HG02759 (cell line): Measurements from ENCODE around the gene SMLR1.

ENCODE experiments used
- ATAC-seq: cut with Tn5 transposase; IDR thresholded peaks from one replicate; pipeline ENCODE4 v1.9.1; 2021; ENCODE audit warnings: mild to moderate bottlenecking, moderate library complexity; ENCODE audit not compliant: unreplicated experiment

SMLR1 gene

GRCh38 chr6:130824978-130825694 lies 2.1 kb upstream of the SMLR1 start:
- ATAC-seq = no peak

- no peak for ATAC-seq
Measured at GRCh38 chr6:130825772-130826441, 1.3 kb upstream of the SMLR1 start.

DNA sequence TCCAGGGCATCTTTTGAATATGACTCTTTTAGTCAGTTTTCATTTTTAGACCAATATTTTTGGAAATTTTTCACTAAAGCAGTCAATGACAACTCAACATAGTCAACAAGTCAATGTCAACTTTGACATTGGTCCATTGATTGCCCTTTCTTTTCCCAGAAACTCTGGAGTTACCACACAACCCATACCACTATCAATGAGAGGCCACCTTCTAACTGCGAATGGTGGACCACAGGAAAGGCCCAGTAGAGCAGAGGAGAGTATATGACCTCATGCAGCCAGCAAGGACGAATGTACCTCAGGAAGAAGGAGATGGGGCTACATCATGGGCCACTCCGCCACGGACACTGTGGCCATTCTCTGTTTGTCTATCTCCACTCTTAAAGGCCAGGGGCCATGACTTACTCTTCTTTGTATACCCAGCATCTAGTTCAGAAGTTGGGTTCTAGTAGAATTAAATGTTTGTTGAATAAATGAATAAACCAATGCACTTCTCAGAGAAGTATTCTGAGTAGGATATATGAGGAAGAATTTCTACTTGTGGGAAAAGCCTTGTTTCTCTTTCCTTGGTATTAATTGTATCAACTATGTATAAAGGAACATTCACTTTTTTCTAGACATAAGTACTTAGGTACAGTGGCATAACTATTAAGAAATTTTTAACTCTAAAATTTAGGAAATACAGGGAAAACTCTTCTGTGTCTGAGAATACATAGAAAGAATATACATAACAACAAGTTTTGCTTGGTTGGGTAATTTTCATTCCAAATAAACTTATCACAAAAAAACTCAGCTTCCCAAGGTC lies 562 bp upstream of the SMLR1 start:
- no peak for ATAC-seq

DNA sequence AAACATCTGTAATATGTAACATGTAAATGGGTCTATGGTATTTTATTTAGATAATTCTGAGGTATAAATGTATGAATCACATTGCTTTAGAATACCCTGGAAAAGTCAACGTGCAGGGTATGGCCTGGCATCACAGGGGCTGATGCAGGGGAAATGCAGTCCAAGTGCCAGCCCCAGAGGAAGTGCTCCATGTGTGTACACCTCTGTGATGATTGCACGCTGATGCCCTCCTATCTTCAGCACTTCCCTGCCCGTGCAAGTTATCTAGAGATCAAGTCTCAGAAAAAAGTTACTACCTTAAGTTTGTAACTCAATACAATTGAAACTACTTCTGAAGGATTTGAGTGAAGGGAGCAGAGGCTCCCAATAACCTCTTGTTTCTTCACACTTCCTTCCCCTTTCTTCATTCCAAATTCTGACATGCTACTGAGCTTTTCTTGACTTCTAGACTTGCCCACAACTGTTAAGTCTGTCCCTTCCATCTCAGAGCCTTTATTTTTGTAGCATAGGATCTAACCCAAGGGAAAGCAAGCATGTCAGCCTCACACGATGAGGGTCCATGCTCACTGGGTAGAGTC lies 2.2 kb downstream of the SMLR1 start:
- no peak for ATAC-seq

DNA sequence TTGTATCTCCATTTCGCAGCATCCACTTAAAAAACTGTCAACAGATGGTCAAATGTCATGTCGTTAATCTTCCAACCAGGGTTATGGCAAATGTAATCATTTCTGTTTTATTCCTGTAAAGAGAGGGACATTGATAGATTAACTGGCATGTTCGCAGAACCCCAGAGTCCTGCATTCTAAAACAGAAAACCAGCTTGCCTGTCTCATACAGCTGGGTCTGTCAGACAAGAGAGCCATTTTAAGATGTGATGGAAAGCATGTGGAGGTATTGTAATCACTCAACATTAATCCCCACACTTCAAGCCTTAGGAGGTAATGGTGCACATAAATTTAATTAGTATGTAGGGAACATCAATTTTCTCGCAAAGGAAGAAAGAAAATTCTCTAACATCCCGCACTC lies 4.4 kb downstream of the SMLR1 start:
- ATAC-seq = no peak

DNA sequence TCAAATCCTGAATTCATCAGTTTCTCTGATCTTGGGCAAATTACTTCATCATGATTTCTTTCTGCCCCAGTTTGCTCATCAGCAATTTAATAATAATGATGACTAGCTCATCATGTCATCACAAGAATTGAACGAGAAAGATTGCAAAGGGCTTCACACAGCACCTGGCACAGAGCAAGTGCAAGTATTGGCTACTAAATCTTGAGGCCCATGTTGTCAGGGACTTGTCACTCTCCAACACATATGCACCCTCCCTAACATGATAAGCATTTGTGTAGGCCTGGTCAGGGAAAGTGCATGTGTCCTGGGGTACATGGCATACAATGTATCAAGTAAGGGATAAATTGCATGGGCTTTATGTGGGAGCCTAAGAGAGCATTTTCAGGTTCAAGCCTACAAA lies 6.4 kb downstream of the SMLR1 start:
- ATAC-seq = no peak

DNA sequence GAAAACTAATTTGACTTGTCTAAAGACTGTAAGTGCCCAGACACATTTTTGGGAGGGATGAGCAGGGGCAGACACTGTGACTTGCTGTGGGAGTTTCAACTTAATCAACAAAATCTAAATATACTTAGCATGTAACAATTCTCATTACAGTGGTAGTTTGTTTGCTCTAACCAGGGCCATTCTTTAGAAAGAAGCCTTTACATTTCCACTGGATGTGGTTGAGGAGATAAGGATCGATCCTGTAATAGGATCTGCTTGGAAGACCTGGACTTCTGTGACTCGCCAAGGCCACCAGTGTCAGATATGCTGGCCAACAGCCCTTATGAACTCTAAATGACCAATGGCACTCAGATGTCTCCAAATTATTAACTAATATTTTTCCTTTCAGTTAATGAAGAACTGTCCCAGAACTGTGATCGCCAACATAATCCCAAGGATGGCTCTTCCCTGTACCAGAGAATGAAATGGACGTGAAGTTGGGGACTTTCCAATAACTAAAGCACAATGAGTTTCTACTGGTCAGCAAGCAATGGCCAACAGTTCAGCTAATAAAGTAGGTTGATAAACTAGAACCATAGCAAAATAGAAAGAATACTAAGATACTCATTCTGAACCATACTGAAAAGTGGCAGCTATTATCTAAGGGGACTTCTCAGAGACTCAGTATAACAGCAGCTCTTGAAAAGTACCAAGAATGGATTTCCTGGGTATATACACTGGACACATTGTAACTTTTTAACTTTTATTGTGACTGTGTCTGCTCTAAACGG lies 7.5 kb downstream of the SMLR1 start:
- ATAC-seq = no peak

- no peak for ATAC-seq
Measured at GRCh38 chr6:130836055-130836640, 8.9 kb downstream of the SMLR1 start.

DNA sequence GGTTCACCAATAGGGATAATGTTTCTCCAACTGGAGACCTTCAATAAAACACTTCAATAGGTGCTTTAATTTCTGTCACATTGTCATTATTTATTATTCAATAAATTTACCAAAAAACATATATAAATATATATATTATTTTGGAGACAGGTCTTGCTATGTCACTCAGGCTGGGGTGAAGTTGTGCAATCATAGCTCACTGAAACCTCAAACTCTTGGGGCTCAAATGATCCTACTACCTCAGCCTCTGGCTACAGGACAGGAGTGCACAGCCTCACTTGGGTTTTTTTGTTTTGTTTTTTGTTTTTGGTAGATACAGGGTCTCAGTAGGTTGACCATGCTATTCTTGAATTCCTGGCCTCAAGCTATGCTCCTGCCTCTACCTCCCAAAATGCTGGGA lies 9.9 kb downstream of the SMLR1 start:
- ATAC-seq = no peak

DNA sequence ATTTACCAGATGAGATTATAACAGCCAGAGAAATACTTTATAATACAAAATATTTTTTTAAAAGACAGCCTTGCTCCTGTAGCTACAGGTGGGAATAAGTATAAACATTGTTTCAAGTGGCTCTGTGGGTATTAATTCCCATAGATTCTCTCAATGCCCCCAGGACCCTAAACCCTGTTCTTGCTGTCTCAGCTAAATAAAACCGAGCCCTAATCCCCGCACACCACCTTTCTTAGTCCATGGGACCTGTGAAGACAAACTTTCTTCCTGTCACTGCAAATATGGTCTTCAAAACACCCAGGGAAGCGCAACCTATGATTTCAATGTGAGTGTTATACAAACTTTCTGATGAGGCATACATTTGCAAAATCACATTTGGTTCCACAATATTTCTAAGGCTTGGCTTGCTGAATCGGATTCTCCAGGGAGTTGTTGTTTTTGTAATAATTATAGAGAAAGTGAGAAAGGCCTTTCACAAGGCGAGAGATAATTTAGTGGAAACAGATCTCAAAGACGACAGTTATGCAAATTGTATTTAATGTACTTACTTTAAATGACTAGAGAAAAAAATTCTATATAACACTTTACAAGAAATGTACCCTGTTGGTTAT lies 11.1 kb downstream of the SMLR1 start:
- ATAC-seq = no peak

DNA sequence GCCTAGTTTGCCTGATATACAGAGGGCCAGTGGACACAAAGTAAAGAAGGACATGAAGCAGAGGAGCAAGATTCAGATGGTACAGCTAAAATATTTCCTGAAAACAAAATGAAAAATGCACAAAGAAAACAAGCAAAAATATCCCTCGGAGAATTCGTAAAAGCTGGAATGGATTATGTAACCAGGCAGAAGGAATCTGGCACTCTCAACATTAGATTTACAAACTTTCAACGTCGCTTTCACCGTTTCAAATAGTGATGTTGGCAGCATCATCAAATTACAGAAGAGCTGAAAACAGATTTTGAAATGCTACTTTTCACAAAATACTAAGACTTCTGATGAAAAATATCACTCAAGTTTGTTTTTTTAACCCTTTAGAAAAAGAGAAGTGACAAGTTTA lies 11.7 kb downstream of the SMLR1 start:
- ATAC-seq = no peak

DNA sequence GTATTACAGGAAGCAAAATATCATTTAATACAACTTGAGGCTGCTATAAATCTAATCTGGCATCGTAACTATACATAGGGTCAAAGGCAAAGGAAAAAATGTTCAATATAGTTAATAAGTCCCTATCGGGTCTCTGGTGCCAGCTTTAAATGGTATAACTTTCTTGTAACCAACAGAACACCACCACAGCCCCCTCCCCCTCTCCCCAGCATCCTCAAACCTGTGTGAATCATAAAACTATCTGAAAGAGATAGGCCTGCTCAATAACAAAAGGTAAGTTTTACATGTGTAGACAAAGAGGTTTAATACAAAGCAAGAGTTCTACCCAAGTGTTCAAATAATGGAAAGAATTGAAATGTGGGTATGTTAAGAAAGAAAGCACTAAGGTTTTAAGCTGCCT lies 12.2 kb downstream of the SMLR1 start:
- no peak for ATAC-seq

- no peak for ATAC-seq
Measured at GRCh38 chr6:130840050-130840449, 12.8 kb downstream of the SMLR1 start.

DNA sequence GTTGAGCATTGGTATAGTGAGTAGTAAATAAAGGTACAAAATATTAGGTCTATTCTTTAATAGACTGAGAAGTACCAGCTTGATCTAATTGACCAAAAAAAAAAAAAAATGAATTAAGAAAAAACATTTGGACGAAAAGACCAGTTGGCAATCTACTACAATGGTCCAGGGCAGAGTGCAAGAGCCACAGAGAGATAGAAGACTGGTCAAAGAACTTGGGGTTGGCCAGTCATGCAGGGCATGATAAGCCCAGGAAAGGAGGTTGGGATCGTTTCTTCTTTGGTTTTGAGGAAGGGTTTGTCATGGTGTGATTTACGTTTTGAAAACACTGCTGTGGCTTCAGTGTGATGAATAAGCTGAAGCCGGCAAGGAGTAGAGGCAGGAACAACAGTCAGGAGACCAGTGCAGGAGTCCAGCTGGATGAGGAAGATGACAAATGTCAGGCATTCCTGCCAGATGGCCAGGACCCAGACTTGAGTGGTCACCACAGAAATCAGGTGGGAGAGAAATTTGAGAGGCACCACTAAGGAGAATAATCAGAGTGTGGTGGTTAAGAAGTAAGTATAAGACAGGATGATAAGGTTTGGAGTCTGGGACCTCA lies 14.0 kb downstream of the SMLR1 start:
- no peak for ATAC-seq

DNA sequence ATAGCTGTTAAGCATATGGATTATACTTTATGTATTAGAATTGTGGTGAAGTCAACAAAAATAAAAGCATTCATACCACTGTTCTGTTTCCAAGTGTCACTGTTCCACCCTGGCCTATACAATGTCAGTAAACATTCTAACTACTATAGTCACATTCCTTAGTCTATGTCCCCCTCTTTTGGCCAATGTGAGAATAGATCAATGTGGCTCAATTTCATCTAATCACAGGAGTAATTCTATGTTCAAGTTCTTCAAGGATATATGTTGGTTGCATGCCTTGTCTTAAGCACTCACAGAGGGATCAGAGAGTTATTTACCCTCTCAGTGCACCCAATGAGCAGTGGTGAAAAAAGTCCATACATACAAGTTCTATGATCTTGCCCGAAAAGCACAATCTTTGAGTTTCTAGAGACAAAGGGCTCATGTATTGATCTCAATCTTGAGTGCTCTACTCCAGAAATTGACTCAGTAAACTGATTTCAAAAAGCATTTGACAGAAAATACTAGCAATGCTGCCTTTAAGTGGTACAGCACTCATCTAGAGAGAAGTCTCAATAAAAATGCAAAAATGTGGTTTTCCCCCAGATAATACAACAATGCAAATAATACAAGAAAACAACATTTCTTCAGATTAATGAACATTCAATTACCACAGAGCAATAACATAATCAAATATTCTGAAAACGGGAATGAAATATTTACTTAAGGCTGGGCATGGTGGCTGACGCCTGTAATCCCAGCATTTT lies 16.5 kb downstream of the SMLR1 start:
- ATAC-seq = peak; percentile 81

- ATAC-seq = no peak
Measured at GRCh38 chr6:130846501-130846900, 19.3 kb downstream of the SMLR1 start.

DNA sequence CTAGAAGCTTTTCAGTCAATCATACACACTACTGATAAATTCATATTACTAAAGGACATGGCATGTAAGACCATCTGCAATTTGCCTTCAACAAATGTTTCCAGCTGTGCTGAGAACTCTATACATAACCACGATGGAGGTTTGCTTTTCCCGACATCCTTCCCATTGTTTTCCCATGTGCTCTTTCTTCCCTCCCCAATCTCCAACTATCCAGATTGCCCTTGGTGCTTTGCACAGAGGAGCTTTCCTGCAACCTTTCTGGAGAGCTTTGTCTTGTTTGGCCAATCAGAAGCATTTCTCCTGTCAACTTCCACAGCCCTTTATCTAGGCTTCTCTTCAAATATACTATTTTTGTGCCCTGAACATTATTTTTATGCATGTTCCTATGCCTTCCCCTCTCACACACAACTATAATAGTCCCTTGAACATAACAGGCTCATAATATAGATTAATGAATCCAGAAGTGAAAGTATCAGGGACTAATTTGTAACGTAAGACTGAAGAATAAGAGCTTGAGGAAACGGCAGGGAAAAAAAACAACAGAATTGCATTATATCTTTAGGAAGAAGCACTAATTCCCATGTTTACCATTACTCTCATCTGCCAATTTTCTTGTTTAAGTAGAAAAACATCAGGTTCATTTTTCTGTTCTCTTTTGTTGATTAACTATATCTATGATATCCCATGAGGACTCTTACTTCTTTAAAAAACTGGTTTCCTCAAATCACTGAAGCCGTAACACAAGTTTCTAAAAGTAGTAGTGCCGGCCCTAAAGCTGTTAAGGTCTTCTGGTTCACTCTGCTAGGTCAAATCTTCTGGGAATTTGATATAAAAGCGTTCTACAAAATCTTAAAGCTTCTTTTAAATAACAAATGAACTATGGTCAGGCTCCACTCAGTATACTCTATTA lies 20.1 kb downstream of the SMLR1 start:
- no peak for ATAC-seq

DNA sequence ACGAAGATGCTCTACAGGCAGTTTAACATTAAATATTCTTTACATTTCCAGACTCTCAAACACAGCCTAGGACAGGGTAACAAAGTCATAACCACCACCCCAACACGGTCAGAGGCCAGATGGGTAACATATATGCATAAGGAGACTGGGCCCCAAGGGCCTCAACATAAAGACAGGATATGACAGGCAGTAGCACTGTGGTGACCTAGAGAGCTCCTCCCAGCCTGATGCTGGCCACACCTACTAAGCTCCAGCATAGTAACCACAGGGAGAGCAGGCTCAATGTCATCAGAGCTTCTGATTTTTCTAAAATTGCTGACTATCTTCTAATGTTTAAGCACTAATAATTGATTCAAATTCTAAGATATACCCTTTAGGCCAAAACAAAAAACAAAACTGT lies 21.7 kb downstream of the SMLR1 start:
- peak; percentile 87 for ATAC-seq
